ENCODE results near the gene ZYG11A. TPM values are rescaled to one million over a fixed set of nuclear protein-coding genes. Genes with fewer than 3 reads are reported as not detected.
A peak's percentile ranks its signal among the peaks of the same experiment; 100 is the strongest.

Gene ZYG11A
- polyA plus RNA-seq, 10 donors, result 0.04 to 0.18 (median 0.07) TPM; not detected in 3

GRCh38 chr1:52876843-52877242, 34.3 kb downstream of the ZYG11A start:
- no peak for DNase-seq

- DNase-seq, result no peak
These were observed 35.0 kb downstream of the ZYG11A start for GRCh38 chr1:52877554-52877953.

GRCh38 chr1:52880206-52880605, 37.6 kb downstream of the ZYG11A start:
- DNase-seq, result no peak

- DNase-seq, result no peak
These were observed 44.9 kb downstream of the ZYG11A start for GRCh38 chr1:52887483-52887882.

GRCh38 chr1:52892424-52893215, 50.1 kb downstream of the ZYG11A start:
- DNase-seq, result no peak

GRCh38 chr1:52899445-52899894, 56.9 kb downstream of the ZYG11A start:
- no peak for DNase-seq

- no peak for DNase-seq
These were observed 57.8 kb downstream of the ZYG11A start for GRCh38 chr1:52900402-52900801.

GRCh38 chr1:52901384-52901783, 58.8 kb downstream of the ZYG11A start:
- DNase-seq, result no peak

- DNase-seq, result no peak
These were observed 61.8 kb downstream of the ZYG11A start for GRCh38 chr1:52904208-52904926.

GRCh38 chr1:52904927-52905698, 62.6 kb downstream of the ZYG11A start:
- peak in 2 of 3 donors; percentile 23 to 25 for DNase-seq

GRCh38 chr1:52906135-52906603, 63.6 kb downstream of the ZYG11A start:
- no peak for DNase-seq

- no peak for DNase-seq
These were observed 64.7 kb downstream of the ZYG11A start for GRCh38 chr1:52907068-52907811.

- no peak for DNase-seq
These were observed 65.2 kb downstream of the ZYG11A start for GRCh38 chr1:52907812-52908153.

GRCh38 chr1:52911541-52911940, 69.0 kb downstream of the ZYG11A start:
- no peak for DNase-seq

GRCh38 chr1:52913014-52913413, 70.5 kb downstream of the ZYG11A start:
- DNase-seq, result no peak

GRCh38 chr1:52913537-52913936, 71.0 kb downstream of the ZYG11A start:
- DNase-seq, result no peak

- DNase-seq, result no peak
These were observed 71.9 kb downstream of the ZYG11A start for GRCh38 chr1:52914463-52914862.

GRCh38 chr1:52915211-52915854, 72.8 kb downstream of the ZYG11A start:
- DNase-seq, result no peak

GRCh38 chr1:52915855-52916220, 73.3 kb downstream of the ZYG11A start:
- no peak for DNase-seq

- no peak for DNase-seq
These were observed 73.8 kb downstream of the ZYG11A start for GRCh38 chr1:52916241-52916975.
